Measurements from ENCODE around the gene TUBGCP5.

GRCh38 chr15:22956978-22957260 lies 82.5 kb downstream of the TUBGCP5 start:
- no peak for TF ChIP-seq EZH2phosphoT487 (IDR thresholded peaks at IDR 0.05; ENCODE audit: borderline replicate concordance, low read length)
- no peak for TF ChIP-seq CTCF (IDR thresholded peaks at IDR 0.05; ENCODE audit: low read depth, low read length, poor library complexity, severe bottlenecking)

All from DOHH2 (cell line).